NCI-H187 (cell line): ENCODE data around the gene CADPS2.

Source experiments
- DNase-seq, 2 experiments: peaks; one replicate each; lab custom pipeline; 2025; lab: John Stamatoyannopoulos, UW

The CADPS2 gene

GRCh38 chr7:122886357-122887081 is at the start of gene CADPS2:
Gene CADPS2, minus strand, starts transcription at chr7:122886460. Its CDS starts 123 bp downstream, at chr7:122886337.
- peak; percentile 85 to 91 for DNase-seq

GRCh38 chr7:122935620-122936019 is 49.4 kb upstream of the CADPS2 start:
- DNase-seq: no peak

GRCh38 chr7:122919643-122920181 is 33.5 kb upstream of the CADPS2 start:
- no peak for DNase-seq

- no peak for DNase-seq
Measured at GRCh38 chr7:122914812-122915211, 28.6 kb upstream of the CADPS2 start.

GRCh38 chr7:122913608-122914007 is 27.3 kb upstream of the CADPS2 start:
- no peak for DNase-seq

GRCh38 chr7:122902751-122903495 is 16.7 kb upstream of the CADPS2 start:
- DNase-seq: no peak

GRCh38 chr7:122901250-122901649 is 15.0 kb upstream of the CADPS2 start:
- DNase-seq: no peak

GRCh38 chr7:122896509-122896908 is 10.2 kb upstream of the CADPS2 start:
- DNase-seq: no peak

- no peak for DNase-seq
Measured at GRCh38 chr7:122893486-122893885, 7.2 kb upstream of the CADPS2 start.

- DNase-seq: no peak
Measured at GRCh38 chr7:122889116-122889515, 2.9 kb upstream of the CADPS2 start.

- DNase-seq: no peak
Measured at GRCh38 chr7:122887848-122888247, 1.6 kb upstream of the CADPS2 start.

GRCh38 chr7:122887198-122887597 is 938 bp upstream of the CADPS2 start:
- DNase-seq: peak; percentile 41 to 70

- DNase-seq: peak; percentile 51 to 65
Measured at GRCh38 chr7:122885583-122886356, 490 bp downstream of the CADPS2 start.

GRCh38 chr7:122884186-122884585 is 2.1 kb downstream of the CADPS2 start:
- peak; percentile 25 to 29 for DNase-seq

- no peak for DNase-seq
Measured at GRCh38 chr7:122883049-122883680, 3.1 kb downstream of the CADPS2 start.

GRCh38 chr7:122881324-122881723 is 4.9 kb downstream of the CADPS2 start:
- DNase-seq: no peak

- DNase-seq: no peak
Measured at GRCh38 chr7:122869260-122869659, 17.0 kb downstream of the CADPS2 start.

GRCh38 chr7:122867471-122867980 is 18.7 kb downstream of the CADPS2 start:
- DNase-seq: no peak

GRCh38 chr7:122864838-122865237 is 21.4 kb downstream of the CADPS2 start:
- DNase-seq: no peak

- DNase-seq: no peak
Measured at GRCh38 chr7:122864016-122864415, 22.2 kb downstream of the CADPS2 start.

GRCh38 chr7:122858320-122858719 is 27.9 kb downstream of the CADPS2 start:
- DNase-seq: no peak

GRCh38 chr7:122850528-122850927 is 35.7 kb downstream of the CADPS2 start:
- no peak for DNase-seq
